Neural progenitor cell (in vitro differentiated cells): ENCODE data around the gene SLC36A2.
"Not testable (repeated sequence)": the region's sequence is repeated elsewhere in the genome, so short reads cannot be mapped to it uniquely, and the experiment has no call there.

Experiments used
- CTCF ChIP-seq: fragments of 200-600 bp; sonication (generic); IDR thresholded peaks from 2 replicates; pipeline ENCODE4 v1.5.1; 2017; ENCODE audit warnings: antibody characterized with exemption, mild to moderate bottlenecking
- EZH2 ChIP-seq: fragments of 200-600 bp; sonication (generic); IDR thresholded peaks from 2 replicates; pipeline ENCODE4 v1.6.1; 2017; ENCODE audit warnings: antibody characterized with exemption, mild to moderate bottlenecking, moderate library complexity

GRCh38 chr5:151309266-151309665 lies 38.1 kb downstream of the SLC36A2 start:
- not testable (repeated sequence) for TF ChIP-seq CTCF, EZH2
